Measurements from ENCODE around the gene SPATA32.

Gene SPATA32

DNA sequence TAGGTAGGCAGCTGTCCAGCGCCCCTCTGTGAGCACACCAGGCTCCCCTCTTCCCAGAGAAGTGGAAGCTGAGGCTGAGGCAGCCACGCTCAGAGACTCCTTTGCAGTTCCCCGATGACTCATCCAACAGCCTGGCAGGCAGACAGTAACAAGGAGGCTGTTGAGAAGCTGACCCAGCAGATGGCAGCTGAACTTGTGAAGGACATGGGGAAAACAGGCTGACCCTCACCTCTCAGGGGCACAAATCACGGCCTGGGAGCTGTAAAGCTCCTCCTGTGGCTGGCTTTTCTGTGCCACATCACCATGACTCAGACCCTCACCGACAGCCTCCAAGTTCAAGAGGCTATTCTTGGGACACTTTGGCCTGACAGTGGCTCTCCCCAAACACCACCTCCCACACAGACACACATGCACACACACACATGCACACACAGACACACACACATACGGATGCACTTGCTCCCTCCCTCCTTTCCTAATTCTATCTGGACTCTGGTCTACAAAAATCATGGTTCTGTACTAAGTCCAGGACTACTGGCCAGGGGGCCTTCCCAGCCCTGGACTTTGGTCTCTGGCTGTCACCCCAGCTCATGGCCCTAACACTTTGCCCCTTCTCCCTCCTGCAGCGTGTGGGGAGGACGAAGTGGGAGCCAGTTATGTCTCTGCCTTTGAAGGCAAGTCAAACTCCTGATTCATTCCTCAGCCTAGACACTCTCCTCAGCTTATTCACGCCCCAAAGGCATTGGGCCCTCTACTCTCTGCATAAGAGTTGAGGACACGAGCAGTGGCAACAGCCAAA, 31.7 kb upstream of the SPATA32 start:
- DNase-seq (ENCODE audit: low read depth): peak; percentile 91

DNA sequence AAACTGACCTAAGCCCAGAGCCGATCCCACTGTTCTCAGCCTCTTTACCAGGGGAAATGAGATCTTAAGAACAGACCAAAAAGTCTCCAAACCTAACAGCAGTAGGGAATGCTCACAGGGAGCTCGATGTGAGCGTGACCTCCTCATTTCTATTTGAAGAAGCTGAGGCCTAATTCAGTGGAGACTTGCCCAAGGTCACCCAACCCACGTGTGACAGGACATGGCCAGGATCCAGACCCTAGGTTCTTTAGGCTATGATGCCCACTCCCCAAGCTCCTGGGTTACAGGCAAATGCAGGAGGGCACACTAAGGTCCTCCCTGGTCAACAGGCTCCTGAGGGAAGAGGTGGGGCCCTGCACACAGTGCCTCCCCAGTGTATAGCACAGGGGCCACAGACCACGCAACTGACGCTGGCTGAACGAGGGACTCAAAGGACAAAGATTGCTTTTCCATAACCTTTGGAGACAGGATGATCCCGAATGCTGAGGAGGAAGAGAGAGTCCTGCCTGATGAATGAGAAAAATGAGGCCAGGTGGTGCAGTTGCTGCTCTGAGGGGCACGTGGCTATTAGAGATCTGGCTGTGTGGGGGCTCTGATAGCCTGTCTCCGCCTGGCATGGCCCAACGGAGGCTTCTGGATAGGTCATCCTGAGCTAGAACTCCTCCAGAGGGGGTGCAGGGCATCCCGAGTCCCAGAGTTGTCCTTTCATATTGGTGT, 31.0 kb upstream of the SPATA32 start:
- DNase-seq (ENCODE audit: low read depth): no peak

DNA sequence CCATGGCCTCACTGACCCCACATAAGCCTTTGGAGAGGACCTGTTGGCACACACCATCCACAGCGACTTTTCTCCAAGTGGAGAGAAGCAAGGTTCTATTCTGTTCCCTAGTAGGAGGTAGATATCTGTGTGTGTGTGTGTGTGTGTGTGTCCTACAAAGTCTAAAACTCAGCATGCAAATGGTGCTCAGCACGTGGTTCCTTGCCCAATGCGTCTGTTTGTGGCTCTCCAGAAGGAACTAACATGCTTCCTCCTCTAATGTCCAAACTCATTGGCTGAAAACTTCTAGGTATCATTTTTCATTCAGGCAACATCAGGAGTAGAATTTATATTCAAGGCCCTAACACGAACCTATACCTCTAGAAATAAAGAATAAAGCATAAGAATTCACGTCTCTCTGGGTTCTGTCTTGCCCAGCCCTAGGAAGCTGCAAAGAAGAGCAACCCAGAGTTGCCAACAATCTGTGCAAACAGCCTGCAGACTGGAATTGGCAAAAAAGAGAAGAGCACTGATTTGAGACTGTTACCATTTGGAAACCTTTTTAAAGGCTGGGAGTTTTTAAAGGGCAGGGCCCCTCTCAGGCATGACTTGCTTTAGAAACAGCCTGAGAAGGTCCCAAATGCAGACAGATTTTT, 29.4 kb upstream of the SPATA32 start:
- DNase-seq (ENCODE audit: low read depth): no peak

DNA sequence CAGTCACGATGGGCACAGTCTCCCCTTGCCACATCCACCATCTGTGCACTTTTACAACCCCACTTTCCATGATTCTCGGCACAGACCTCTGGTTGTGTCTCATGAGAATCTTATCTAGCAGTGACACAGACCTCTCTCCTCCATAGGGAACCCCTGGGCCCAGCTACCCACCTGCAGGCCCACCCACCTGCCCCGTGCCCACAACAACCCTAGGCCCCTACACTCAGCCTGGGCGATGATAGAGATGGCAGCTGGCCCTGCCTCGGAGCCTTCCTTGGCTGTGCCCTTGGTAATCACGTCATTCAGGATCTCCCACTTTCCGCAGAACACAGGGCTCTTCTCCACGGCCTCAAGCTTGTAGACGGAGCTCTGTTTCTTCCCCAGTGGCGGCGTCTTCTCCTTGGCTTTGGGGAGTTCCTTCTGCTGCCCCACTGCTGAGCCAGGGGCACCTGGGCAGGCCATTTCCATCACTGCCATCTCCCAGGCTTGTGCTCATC, 28.4 kb upstream of the SPATA32 start:
- DNase-seq (ENCODE audit: low read depth): no peak

DNA sequence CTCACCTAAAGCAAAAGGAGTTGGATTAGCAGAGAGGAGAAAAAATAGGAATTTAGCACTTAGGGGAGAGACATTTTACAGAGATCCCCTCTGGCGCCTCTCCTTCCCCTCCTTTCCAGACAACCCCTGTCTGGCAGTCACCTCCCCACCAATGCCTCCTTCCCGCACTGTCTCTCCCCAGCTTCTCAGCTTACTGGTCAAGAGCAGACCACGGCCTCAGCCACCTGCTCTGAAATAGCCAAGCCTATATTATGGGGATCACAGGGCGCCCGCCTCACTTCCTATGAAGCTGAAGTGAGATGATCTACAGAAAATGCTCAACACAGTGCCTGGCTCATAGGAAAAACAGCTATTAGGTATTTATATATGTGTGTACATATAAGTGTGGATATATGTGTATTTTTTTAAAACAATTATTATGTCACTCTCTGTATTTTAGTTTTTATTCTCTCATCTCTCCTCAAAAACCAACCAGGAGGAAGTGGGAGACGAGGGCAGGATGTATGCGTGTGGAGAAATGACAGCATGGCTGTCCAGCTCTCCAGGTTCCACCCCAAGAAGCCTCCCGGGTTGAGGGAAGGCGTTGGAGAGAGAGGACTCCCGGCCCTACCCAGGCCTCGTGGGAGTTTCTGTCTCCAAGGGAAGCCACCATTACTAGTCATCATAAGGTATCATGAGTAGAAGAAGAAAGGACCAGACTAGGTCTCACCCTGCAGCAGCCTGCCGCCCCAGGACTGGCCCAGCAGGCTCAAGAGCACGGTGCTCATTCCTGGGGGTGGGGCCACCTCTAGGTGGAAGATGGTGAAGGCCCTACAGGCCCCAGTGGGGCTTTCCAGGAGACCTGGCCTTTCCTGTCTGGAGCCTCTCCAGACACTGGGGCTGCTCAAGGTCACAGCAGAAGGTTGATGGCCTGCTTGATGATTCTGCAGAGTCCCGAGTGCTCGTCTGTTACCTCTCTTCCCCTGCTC, 27.7 kb upstream of the SPATA32 start:
- DNase-seq (ENCODE audit: low read depth): no peak

DNA sequence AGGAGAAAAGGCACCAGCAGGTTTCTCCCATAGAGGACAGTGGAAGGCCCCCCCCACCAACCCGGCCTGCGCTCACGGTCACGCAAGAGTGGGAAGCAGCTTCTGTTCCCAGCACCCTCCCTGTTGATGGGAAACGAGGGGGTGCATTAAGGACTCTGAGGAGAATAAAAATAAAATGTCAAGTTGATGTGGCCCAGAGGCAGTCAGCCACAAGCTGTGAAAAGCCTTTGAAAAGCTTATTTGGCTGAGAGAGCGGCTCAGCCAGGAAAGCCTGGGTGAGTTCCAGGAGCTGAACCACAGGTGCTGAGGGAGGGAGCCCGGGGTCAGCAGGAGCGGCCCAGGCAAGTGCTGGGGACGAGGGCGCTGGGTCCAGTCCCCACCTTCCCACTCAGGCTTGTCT, 26.9 kb upstream of the SPATA32 start:
- no peak for DNase-seq (ENCODE audit: low read depth)

DNA sequence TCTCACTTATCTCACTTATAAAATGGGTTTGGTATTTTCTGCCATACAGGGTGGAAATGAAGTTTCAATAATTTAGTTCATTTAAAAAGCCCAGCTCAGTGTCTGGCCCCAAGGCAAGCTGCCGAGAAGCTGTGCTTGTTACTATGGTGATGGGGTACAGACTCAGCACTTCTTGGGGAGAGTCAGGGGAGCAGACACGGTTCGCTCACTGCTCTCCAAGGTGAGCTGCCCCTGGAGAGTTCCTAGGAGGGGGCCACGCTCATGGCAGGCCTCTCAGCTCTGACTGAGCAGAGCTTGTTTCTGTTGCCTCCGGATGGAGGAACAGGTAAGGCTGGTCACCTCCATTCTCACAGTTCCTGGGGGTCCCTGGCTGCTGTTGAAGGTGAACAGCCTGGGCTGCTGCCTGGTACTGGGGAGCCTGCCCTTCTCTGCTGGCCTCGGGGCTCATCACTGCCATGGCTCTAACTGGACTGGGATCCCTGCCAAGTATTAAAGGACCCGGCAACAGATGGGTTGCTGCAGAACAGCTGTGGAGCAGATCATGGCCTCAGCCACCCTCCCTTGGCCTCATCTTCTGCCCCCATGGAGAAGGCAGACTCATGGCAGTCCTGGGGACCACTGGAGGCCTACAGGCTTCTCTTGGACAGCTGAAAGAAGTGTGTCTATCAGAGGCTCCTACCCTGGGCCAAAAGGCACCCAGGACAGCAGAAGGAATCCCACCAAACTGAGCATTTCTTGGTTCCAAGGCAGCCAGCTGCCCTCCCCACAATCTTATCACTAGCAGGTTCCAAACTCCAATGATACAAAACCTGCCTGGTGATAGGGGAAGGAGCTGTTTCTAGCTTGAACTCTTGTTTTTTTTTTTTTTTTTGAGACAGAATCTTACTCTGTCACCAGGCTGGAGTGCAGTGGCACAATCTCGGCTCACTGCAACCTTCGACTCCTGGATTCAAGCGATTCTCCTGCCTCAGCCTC, 25.9 kb upstream of the SPATA32 start:
- no peak for DNase-seq (ENCODE audit: low read depth)

DNA sequence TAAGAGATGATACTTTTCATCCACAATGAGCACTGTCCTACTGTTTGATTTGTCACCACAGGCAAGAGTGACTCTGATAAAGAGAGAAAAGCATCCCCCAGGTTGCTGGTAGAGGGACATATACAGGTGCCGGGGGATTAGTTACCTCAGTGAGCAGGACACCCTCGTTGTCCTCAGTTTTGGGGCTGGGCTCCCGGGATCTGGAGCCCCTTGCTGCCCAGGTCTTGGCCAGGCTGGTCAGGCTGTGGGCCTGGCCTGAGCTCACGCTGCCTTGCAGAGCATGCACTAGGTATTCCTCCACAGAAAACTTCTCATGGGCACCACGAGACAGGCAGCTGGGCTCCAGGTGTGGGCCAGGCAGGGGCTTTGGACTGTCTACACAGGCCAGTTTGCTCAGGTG, 24.4 kb upstream of the SPATA32 start:
- DNase-seq (ENCODE audit: low read depth): no peak

DNA sequence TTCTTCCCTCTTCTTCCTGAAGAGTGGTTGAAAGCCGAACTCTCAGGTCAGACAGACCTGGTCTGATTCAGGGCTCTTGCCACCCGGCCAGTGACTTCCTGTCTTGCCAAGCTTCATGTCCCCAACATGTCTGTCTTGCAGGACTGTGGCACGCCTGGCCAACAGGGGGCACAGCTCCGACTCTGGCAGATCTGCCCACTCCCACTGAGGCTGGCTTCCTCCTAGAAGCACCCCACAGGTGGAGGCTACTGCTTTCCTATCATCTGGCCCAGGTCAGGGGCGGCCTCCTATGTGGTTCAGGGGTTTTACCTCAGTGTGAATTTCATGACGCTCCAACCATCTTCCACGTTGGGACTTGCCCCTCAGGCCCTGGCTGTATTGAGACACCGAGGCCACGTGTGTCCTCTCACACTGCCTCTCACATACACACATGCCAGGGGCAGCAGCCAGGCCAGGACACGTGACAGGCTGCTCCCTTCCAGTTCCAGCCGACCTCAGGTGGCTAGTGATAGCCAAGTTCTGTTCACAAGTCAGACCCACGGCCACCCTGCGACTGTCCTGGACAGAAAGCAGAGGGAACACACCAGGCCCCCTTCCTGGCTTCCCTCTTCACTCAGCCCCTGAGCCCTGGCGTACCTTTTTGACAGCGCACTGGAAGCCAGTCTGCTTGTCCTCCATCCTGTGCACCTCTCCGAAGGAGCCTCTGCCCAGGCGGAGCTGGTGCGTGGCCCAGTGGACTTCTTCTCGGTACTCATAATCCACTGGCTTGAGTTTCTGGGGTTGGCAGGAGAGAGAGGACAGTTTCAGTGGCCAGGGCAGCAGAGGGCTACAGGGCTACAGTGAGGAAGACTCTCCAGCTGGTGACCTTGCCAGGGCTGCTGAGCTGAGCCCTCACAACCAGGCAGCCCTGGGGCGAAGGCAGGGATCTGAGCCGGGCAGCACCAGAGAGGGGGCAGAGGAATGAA, 22.6 kb upstream of the SPATA32 start:
- DNase-seq (ENCODE audit: low read depth): no peak

DNA sequence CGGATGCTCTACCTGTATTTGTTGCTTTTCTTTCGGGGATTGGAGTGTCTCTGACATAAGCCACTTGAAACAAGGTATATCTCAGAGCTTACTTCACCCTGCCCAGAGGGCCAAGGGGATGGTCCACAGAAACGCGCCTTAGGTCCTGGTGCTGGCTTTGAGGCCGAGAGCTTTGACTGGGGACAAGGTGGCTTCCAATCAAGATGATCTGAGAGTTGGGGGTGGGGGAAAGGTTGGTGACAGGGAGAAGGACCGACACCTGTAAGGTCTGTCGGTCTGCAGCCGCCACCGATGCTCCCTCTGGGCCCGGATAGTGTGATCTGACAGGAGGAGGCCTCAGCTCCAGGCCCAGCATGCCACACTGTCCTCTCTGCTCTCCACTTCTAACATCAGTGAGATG, 21.8 kb upstream of the SPATA32 start:
- no peak for DNase-seq (ENCODE audit: low read depth)

DNA sequence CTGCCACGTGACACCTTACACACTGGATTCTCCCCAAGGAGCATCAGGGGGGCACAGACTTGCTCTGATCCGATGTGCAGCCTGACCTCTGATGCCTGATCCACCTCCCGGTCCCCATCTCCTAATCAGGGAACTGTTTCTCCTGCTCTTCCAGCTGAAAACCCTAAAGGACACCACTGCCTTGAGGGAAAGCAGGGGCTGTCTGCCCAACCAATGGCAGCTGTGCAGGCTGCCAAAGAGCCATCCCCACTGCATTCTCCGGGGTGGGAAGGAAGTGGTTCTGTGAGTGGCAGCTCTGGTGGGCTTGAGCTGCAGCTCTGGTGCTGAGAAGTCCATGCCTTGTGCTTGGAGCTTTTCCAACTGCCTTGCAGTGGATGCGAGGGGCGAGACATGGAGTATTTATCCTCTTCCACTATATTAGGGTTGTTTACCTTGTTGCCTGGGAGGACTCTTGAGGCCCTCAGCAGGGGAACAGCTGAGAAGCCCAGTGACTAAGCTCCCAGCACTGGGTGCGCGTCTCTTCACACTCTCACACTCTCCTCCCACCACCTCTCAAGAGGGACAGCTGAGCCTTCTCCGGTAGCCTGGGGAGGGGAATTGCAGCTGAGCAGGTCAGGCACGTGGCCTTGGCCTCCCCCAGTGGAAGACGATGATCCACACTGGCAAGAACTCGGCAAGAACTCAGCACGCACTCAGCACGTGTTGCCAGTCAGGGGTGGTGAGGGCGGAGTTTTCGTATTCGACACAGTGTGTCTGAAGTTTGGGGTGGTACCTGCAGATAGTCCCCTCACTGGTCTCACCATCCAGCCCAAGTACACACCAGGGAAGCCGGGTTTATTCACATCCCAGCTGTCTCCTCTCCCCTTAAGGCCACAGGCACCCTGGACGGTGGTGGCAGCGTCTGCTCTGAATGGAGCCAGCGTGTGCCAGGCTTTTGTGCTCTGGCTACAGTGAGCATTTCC, 21.1 kb upstream of the SPATA32 start:
- no peak for DNase-seq (ENCODE audit: low read depth)

DNA sequence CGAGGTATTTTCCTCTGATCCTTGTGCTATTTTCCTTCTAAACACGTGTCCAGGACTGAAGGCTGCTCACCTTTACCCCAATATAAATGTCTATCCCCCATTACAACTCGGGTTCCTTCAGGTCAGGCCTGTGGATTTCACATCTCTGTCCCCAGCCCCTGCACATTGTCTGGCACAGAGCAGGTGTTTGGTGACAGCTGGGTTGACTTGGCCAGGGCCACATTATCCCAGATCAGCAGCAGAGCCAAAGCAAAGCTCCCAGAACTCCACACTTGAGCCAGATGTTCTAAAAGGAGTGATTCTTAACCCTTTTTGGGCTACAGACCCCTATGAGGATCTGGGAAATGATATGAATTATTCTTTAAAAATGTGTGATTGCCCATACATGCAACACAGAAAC, 18.0 kb upstream of the SPATA32 start:
- no peak for DNase-seq (ENCODE audit: low read depth)

DNA sequence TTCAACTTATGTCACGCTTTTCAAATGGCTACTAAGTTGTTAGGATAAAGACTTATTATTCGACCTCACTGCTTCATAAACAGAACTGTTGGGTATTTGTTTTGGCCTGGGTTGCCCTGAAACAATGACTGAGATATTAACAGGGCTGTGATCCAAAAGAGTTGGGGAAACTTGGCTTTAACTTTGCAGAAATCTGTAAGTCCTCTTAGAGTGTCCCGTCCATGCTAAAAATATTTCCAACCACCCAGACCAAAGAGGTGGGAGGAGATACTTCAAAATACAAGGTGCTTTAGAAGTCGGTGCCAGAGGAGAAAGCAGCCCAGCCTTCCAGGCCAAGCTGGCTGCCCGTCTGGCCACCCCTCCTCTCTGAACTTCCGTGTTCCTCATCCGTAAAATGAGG, 16.1 kb upstream of the SPATA32 start:
- DNase-seq (ENCODE audit: low read depth): no peak

DNA sequence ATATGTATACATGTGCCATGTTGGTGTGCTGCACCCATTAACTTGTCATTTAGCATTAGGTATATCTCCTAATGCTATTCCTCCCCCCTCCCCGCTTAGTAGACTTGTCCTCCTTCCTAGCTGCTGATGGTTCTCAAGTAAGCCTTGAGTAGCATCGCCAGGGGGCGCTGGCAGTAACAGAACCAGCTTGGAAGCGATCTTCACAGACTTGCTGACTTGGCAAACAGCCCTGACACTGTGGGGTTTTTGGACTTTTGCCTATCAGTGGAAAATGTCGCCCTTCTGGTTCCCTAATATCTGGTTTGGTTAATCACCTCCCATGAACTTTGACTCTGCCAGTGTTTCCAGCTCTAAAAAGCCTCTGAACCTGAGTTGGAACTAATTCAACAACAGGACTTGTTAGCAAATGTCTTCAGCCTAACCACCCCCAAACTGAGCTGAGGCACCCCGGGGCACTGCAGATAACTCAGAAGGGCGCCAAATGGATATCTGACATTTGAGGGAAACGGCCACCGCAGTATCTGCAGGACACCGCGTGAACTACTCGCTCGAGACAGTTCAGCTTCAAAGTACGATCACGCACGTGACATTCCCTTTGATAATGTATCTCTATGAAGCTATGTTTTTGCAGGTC, 15.4 kb upstream of the SPATA32 start:
- DNase-seq (ENCODE audit: low read depth): peak; percentile 74

DNA sequence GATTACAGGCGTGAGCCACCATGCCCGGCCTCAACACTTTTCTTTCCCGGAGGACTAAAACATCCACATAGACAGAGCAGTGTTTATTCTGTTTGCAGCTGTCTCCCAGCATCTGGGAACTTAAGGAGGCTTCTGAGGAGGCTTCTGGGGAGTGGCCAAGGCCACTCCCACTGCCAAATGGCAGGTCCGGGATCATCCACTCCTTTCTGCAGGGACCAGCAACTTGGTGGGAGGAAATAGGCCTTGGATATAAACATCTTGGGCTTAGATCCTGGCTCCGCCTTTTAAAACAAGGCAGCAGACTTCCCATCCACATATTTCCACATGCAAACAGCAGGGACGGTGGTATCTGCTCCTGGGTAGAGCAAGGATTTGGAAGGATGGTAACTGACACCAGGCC, 14.1 kb upstream of the SPATA32 start:
- no peak for DNase-seq (ENCODE audit: low read depth)

DNA sequence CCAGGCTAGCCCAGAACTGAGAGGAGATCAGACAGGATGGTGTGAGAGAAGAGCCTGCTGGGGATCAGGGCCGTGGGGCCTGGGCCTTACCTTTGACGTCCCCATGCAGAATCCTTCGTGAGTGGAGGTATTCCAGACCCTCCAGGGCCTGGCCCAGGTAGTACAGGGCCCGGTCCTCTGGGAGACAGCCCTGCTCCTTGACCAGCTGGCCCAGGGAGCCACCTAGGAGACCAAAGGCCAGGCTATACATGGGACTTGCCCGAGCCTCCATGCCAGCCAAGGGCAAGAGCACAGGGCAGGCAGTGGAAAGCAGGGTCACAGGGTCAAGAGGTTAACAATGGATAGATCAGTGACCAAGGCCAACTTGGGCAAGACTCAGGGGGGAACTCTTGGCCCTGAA, 12.1 kb upstream of the SPATA32 start:
- no peak for DNase-seq (ENCODE audit: low read depth)

DNA sequence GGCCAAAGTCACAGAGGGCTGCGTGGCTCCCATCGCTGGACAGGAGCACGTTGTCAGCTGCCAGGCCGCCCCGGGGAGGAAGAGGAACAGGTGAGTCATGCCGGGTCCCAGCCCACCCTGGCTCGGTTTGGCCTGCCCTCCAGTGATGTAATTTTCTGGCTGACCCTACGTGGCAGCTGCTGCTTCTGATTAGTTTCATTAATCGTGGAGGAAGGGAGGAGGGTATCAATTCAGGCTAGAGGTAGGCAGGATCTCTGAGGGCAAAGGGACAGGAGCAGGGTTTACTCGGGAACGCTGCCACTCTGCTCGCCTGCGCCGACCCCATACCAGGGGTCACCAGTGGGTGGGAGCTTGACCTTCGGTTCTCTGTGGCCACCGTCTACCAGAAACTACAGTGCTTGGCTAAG, 11.7 kb upstream of the SPATA32 start:
- no peak for DNase-seq (ENCODE audit: low read depth)

DNA sequence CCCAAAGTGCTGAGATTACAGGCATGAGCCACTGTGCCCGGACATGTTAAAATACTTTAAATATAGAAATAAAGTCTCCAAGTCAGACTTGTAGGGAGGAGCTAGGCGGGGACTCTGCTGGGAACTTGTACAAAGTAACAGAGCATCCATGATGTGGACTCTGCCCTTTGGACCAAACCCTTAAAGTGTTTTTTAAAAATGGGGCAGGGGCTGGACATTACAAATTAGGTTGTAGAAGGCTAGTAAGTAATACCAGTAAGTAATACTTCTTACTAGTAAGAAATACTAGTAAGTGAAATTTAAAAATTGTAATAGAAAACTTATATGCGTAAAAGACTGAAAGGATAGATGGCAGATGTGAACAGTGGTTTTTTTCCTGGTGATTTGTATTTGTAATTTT, 9.7 kb upstream of the SPATA32 start:
- no peak for DNase-seq (ENCODE audit: low read depth)
